Brain pericyte (primary cell): ENCODE measurements around the gene THTPA.
A peak's percentile ranks its signal among the peaks of the same experiment; 100 is the strongest.
"Not testable (repeated sequence)": the region's sequence is repeated elsewhere in the genome, so short reads cannot be mapped to it uniquely, and the experiment has no call there.

Experiments
- DNase-seq: peaks from one replicate; pipeline ENCODE4 v3.0.0-alpha.2; 2012; ENCODE audit warnings: low read depth, low spot score

THTPA gene

DNA sequence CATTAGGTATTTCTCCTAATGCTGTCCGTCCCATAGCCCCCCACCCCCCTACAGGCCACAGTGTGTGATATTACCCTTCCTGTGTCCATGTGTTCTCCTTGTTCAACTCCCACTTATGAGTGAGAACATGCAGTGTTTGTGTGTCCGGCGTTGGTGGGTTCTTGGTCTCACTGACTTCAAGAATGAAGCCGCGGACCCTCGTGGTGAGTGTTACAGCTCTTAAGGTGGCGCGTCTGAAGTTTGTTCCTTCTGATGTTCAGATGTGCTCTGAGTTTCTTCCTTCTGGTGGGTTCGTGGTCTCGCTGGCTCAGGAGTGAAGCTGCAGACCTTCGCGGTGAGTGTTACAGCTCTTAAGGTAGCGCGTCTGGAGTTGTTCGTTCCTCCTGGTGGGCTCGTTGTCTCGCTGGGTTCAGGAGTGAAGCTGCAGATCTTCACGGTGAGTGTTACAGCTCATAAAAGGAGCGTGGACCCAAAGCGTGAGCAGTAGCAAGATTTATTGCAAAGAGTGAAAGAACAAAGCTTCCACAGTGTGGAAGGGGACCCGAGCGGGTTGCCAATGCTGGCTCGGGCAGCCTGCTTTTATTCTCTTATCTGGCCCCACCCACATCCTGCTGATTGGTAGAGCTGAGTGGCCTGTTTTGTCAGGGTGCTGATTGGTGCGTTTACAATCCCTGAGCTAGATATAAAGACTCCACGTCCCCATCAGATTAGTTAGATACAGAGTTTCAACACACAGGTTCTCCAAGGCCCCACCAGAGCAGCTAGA is 27.9 kb downstream of the THTPA start:
- not testable (repeated sequence) for DNase-seq

DNA sequence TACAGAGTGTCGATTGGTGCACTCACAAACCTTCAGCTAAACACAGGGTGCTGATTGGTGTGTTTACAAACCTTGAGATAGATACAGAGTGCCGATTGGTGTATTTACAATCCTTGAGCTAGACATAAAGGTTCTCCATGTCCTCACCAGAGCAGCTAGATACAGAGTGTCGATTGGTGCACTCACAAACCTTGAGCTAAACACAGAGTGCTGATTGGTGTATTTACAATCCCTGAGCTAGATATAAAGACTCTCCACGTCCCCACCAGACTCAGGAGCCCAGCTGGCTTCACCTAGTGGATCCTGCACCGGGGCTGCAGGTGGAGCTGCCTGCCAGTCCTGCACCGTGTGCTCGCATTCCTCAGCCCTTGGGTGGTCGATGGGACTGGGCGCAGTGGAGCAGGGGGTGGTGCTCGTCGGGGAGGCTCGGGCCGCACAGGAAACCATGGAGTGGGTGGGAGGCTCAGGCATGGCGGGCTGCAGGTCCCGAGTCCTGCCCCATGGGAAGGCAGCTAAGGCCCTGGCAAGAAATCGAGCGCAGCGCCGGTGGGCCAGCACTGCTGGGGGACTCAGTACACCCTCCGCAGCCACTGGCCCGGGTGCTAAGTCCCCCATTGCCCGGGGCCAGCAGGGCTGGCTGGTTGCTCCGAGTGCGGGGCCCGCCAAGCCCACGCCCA is 28.6 kb downstream of the THTPA start:
- not testable (repeated sequence) for DNase-seq

DNA sequence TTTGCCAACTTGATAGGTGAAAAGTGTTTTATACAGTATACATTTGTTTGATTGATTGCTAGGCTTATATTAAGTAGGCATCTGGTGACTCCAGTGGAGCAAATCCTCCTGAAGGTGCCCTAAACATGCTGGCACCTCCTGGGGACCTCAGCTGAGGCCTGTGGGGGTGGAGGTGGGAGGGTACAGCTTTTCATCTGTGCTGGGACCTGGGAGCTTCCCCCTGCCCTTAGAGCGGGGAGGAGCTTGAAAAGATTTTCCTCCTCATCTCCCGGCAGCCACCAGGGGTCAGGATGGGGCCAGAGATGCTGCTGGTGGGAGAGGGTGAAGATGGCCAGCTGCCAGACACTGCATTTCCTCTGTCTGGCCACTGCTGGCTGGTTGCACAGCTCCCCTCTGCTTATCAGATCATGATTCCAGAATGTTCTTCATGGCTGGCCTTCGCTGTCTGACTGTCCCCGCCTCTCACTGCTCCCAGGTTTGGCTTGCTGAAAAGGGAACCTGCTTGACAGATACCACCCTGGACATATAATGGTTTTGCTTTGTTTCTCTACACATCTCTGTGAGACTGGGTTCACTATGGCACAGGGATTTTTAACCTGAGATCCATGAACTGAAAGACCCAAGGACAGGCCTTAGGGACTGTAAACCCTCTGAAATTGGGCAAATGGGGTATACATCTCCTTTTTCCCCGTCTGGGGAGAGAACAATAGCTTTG is 33.0 kb downstream of the THTPA start:
- DNase-seq, result peak; percentile 67

DNA sequence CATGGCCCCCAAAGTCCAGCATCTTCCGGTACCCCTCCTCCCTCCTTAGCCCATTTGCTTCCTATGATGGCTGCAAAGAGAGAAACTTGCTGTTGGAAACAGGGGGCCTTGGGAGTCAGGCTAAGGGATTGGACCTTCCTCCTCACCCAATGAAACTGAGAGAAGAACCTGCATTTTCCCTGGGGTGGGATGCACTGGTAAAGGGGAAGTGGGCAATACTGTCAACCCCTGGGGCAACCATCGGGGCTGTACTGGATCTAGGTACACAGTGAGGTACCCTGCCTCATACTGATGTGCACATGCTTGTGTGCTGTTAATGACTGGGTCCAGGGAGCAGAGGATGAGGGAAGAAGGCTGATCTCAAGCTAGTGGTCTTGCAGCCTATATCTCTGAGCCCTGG is 33.5 kb downstream of the THTPA start:
- DNase-seq, result no peak

DNA sequence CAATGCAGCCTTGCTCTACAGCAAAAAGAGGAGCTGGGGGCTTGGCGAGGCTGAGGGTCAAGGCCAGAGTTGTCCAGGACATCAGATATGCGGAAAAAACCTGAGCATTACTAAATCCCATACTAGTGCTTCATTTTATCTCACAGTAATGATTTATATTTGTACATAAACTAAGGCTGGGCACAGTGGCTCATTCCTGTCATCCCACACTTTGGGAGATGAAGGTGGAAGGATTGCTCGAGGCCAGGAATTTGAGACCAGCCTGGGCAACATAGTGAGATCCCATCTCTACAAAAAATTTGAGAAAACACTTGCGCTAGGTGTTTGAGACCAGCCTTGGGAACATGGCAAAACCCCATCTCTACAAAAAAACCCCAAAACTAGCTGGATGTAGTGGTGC is 34.1 kb downstream of the THTPA start:
- DNase-seq, result no peak

DNA sequence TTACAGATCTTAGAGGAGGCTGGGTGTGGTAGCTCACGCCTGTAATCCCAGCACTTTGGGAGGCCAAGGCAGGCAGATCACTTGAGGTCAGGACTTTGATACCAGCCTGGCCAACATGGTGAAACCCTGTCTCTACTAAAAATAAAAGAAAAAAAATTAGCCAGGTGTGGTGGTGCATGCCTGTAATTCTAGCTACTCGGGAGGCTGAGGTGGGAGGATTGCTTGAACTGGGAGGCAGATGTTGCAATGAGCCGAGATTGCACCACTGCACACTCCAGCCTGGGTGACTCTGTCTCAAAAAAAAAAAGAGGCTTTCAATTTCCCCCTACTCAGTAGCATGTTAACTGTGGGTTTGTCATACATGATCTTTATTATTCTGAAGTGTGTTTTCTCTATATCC is 38.1 kb downstream of the THTPA start:
- DNase-seq, result not testable (repeated sequence)

DNA sequence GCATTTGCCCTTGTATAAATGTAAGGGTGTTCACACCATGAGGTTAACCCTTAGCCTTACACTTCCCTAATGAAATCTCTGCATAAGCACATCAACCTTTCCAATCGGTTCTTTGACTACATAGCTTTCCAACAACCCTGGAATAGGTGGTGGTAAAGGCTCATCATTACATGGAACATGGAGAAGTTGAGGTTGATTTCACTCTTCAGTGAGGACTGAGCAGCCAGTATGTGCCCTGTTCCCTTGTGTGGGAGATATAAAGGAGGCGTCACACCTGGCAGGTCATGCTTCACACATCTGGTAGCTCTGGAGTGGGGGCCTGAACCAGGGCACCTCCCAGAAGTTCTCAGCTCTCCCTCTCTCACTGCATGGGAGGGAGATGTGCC is 44.2 kb downstream of the THTPA start:
- DNase-seq, result no peak

DNA sequence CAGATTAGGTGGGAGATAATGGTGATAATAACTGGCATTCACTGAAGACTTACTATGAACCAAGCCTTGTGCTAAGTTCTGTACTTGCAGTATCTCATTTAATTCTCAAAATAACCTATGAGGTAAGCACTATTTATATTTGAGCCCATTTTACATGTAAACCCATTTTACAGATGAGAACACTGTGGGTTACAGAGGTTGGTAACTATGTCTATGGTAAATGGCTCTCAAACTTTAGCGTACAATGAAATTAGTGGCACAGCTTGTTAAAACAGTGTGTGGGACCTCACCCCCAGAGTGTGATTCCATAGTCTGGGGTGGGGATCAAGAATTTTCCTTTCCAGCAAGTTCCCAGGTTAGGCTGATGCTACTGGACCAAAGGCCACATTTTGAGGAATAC is 44.7 kb downstream of the THTPA start:
- DNase-seq, result no peak

DNA sequence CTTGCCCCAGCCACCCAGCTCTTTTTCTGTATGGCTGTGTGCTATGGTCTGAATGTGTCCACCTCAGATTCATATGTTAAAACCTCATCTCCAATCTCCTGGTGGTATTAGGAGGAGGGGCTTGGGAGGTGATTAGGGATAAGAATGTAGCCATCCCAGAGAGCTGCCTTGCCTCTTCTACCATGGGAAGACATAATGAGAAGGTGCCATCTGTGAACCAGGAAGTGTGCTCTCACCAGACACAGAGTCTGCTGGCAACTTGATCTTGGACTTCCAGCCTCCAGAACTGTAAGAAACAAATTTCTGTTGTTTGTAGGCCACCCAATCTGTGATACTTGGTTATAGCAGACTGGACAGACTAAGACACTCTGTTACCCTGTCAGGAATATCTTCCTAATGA is 45.4 kb downstream of the THTPA start:
- no peak for DNase-seq

DNA sequence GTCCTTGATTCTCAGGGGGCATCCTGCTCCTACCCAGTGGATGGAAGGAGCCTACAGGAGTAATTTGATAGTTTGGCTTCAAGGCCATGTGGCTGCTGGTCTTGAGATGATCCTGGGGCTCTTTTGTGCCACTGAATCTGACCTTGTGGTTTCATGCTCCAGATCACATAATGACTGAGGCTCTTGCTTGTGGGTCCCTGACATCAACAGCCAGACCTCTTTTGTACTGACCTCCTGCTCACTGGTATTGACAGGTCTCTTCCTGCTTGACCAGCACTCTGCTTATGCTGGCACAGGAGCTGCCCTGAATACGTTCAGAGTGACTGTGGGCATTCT is 45.7 kb downstream of the THTPA start:
- no peak for DNase-seq

DNA sequence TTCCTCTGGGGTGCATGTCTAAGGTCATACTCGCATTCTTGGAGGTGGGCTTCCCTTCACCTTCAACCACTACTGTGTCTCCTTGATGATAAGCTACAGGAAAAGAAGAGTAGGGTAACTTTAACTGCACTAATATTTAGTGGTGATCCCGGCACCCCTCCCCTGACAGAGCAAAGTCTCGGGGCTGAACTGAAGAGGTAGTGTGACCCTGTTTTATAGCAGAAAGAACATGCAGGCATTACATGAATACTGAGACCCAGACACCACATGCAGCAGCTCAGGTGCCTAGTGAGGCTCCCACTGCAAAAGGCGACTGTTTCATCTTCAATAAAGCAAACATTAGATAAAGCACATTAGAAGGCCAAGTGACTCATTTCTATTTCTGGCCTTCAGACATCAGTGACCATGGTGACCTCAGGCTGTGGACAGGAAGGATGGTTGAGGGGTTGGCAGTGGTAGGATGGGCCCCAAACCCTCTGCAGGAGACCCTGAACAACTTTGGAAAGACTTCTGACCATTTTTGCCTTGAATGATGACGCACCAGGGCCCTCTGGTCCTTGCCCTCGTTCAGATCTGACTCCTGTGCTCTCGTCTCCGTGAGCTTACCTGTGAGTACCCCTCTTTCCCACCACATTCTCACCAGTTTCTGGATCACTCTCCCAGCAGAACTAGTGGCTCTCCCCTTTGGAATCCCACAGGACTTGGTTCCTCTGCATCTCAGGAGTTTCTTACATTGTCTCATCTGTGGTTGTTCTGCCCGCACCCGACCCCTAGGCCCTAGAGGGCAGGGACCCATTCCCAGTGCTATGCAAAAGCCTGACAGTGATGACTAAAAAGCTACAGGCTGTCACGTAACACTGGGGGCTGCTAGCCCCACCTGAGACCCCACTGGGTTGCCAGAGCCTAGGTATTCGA is 46.4 kb downstream of the THTPA start:
- no peak for DNase-seq

DNA sequence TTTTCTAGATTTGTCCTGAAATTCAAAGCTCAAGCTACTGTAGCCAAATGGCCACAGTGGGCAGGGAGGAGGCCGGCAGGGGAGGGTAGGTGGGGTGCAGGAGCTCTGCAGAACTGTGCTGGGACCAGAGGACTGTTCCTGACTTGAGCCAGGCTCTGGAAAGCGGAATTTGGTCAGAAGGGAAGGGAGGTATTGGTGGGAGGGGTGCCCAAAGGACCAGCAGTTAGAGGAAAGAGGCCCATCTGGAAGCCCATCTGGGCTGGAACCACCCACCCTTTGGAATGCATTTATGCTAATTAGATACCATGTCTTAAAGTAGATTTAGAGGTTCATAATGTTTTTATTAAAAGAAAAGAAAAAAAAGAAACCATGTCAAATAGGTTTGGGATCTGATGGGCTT is 47.0 kb downstream of the THTPA start:
- DNase-seq, result no peak

DNA sequence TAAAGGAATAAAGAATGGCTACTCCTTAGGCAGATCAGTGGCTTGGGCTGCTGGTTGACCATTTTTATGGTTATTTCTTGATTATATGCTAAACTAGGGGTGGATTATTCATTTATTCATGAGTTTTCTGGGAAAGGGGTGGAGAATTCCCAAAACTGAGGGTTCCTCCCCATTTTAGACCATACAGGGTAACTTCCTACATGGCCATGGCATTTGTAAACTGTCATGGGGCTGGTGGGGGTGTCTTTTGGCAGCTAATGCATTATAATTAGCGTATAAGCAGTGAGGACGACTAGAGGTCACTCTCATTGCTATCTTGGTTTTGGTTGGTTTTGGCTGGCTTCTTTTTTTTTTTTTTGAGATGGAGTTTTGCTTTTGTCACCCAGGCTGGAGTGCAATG is 48.1 kb downstream of the THTPA start:
- DNase-seq, result no peak

DNA sequence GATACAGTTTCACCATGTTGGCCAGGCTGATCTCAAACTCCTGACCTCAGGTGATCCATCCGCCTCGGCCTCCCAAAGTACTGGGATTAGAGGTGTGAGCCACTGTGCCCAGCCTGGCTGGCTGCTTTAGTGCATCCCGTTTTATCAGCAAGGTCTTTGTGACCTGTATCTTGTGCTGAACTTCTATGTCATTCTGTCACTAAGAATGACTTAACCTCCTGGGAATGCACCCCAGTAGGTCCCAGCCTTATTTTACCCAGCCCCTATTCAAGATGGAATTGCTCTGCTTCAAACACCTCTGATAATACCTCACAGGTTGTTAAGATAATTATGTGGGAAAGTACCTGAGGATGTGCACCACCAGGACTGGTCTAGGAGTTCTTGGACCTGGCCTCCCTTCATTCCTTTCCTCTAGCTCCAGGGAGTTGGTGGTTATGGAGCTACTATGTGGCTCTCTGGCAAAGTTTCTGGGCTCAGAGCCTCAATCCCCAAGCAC is 48.7 kb downstream of the THTPA start:
- no peak for DNase-seq

DNA sequence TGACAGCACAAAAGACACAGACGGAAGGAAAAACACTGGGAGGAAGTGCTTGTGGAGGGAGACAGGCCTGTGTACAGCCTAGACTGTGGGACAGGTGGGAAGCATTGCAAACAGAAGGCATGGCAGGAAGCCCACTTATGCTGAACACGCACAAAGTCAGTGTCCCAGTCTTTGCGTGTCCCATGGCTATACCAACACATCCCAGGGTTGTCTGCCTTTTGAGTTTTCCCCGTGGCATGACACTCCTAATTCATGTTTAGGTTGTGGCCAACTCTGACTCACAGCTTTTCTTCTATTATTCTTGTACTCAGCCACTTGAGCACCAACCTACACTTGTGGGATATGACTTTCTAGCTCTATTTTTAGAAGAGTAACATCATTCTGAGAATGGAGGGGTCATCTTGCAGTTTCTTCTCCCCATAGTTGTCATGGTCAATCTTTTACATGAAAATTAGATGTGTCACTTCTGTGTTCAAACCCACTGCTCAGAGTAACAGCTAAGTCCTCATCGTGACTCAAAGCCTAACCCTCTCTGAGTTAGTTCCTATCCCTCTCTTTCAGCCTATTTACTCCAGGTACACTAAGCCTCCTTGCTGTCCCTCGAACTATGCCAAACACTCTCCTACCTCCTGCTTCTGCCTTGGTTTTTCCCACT is 50.0 kb downstream of the THTPA start:
- DNase-seq, result no peak

DNA sequence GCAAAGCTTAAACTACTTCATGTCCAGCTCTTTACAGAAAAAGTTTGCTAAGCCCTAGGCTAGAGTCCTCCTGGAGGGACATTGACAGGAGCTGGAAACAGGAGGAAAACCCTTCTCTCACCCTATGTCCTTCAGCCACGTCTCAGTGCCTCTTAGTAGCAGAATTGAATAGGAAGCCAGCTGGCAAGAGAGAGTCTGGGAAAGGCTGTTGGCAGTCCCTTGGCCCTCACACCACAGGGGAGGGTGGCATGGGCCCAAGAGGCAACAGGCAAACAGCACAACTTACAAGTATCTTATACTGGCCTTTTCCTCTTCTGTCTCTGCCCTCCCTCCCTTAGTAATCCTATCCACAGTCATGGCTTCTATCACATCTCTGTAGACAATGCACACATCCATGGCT is 52.4 kb downstream of the THTPA start:
- DNase-seq, result no peak

DNA sequence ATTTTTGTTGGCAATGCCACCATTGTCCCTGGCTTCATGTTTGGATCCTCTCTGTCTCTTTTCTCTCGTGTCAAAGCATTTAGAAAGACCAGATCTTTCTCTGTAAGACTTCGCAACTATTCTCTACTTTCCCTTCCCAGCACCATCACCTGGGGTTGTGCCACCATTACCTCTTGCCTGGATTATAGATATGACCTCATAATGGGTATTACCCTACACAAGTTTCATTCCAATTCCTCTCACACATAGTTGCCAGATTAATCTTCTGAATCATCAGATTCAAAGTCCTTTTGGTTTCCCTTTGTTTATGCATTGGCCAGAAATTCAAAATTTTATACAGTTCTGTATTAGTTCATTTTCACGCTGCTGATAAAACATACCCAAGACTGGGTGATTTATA is 52.9 kb downstream of the THTPA start:
- no peak for DNase-seq

DNA sequence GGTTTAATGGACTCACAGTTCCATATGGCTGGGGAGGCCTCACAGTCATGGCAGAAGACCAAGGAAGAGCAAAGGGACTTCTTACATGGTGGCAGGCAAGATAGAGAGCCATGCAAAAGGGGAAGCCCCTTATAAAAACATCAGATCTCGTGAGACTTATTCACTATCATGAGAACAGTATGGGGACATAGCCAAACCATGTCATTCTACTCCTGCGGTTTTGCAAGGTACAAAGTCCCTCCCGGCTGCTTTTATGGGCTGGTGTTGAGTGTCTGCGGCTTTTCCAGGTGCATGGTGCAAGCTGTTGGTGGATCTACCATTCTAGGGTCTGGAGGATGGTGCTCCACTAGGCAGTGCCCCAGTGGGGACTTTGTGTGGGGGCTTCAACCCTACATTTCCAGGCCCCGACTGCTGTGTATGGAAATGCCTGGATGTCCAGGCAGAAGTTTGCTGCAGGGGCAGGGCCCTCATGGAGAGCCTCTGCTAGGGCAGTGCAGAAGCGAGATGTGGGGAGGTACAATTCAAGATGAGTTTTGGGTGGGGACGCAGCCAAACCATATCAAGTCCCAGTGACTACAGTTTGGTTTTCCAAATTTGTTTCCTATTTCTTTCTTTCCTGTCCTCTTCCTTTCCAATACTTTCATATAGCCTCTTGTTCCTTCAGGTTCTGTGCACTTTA is 53.5 kb downstream of the THTPA start:
- not testable (repeated sequence) for DNase-seq
